Heart left ventricle (tissue), 16 donors: Measurements from ENCODE around the gene PRKG1. TPM values are rescaled to one million over a fixed set of nuclear protein-coding genes. Genes with fewer than 3 reads are reported as not detected.
"Not testable (repeated sequence)": the region's sequence is repeated elsewhere in the genome, so short reads cannot be mapped to it uniquely, and the experiment has no call there.

Experiments used
- ATAC-seq, 4 donors: fragments of 200-7000 bp; cut with Tn5 transposase; one replicate each; pipeline ENCODE4 v1.9.1; 2020 to 2022; ENCODE audit warnings: moderate library complexity in 4 of 4, mild to moderate bottlenecking in 3 of 4, moderate number of reproducible peaks in 1 of 4
- DNase-seq, 5 donors: peaks; one replicate each; pipeline ENCODE4 v3.0.0-alpha.2; 2020
- H3K27ac ChIP-seq, 12 donors: fragments of 200-600 bp; sonication (generic) in 4 of 12; one replicate each; pipeline versions ENCODE4 v1.5.0 to v1.8.0; 2016 to 2022; ENCODE audit warnings: mild to moderate bottlenecking in 2 of 12
- H3K27me3 ChIP-seq, 9 donors: fragments of 200-600 bp; sonication (generic) in 2 of 9; one replicate each; pipeline versions ENCODE4 v1.5.1 to v1.8.0; 2016 to 2022; ENCODE audit warnings: mild to moderate bottlenecking in 3 of 9
- H3K36me3 ChIP-seq, 9 donors: fragments of 200-600 bp; sonication (generic) in 2 of 9; one replicate each; pipeline versions ENCODE4 v1.5.0 to v1.8.0; 2018 to 2022; ENCODE audit warnings: mild to moderate bottlenecking in 2 of 9
- H3K4me1 ChIP-seq, 12 donors: fragments of 200-600 bp; sonication (generic) in 4 of 12; one replicate each; pipeline versions ENCODE4 v1.5.0 to v1.8.0; 2016 to 2022; ENCODE audit warnings: mild to moderate bottlenecking in 3 of 12
- H3K4me3 ChIP-seq, 12 donors: fragments of 200-600 bp; sonication (generic) in 4 of 12; one replicate each; pipeline versions ENCODE4 v1.5.0 to v1.8.0; 2017 to 2022; ENCODE audit warnings: mild to moderate bottlenecking in 9 of 12, moderate library complexity in 4 of 12
- H3K9me3 ChIP-seq, 12 donors: fragments of 200-600 bp; sonication (generic) in 4 of 12; one replicate each; pipeline versions ENCODE4 v1.5.0 to v1.8.0; 2016 to 2022; ENCODE audit warnings: mild to moderate bottlenecking in 1 of 12
- CTCF ChIP-seq, 12 donors: fragments of 200-600 bp; sonication (generic) in 4 of 12; IDR thresholded peaks; one replicate each; pipeline versions ENCODE4 v1.5.0 to v1.8.0; 2018 to 2022; ENCODE audit warnings: antibody characterized with exemption in 12 of 12, mild to moderate bottlenecking in 5 of 12
- POLR2A ChIP-seq, 2 donors: fragments of 450-650 bp; IDR thresholded peaks; one replicate each; pipeline ENCODE4 v1.6.1; 2017; ENCODE audit warnings: antibody characterized with exemption in 2 of 2, mild to moderate bottlenecking in 2 of 2, moderate library complexity in 2 of 2
- WGBS, 4 donors: extraction: QIAGEN DNeasy Blood & Tissue Kit in 2 of 4; methylation state at CpG; one replicate each; pipeline versions ENCODE4 v1.1.5 to v1.1.7; 2013 to 2018; 5-methylcytosine and 5-hydroxymethylcytosine counted together
- intact Hi-C, 10 donors: fragments of 100-400 bp; cut with DNase I; formaldehyde crosslinking; loops; one replicate each; pipeline versions ENCODE4 v1.11.1 to v1.14.2; 2022
- polyA plus RNA-seq, 2 donors: library from polyadenylated mRNA; stranded (reverse); fragments of 200-250 nt; gene quantifications; one replicate each; pipeline ENCODE4 v1.2.3, GENCODE V29; 2013
- total RNA-seq, 9 donors: library from RNA; depleted of rRNA in 2 of 9; stranded (reverse); fragments of >200 nt in 2 of 9; fragmentation: NEBNext Ultra II Directional in 3 of 9; extraction: Animal tissue kit (Norgen Biotek cat#: 25700) in 3 of 9; gene quantifications; one replicate each; pipeline versions ENCODE4 v1.1.0 to v1.2.4, GENCODE V29; 2016 to 2023
- donor health status: ischemic (EF 13 %, LVEDD 7.1; RV severe dilation, severe dysfunction).
- donor health status: healthy with polysubstance abuse.
- donor health status: DM: no; HTN: yes; CAD: no.
- donor health status: DM: no; HTN: no; CAD: no.
- donor health status: ischemic (EF 25% LVEDD 6.9; RV normal size, moderate dysfunction).
- donor health status: ischemic (EF 25% LVEDD 5.7; RV mildly dilated, moderate dysfunction).
- donor health status: healthy.
- donor health status: DM: yes; HTN: yes; CAD: no.
- donor health status: ischemic (EF 35%, LVEDD 5.7; RV mildly dilated, moderate dysfunction).
- donor health status: nonischemic (EF 11% LVEDD 7.7; RV severe dilation, severe dysfunction).
- donor health status: DM: yes; HTN: yes; CAD: no.
- donor health status: PGD.
- donor health status: ischemic (EF 29% LVEDD 5.4; RV normal size, mild dysfunction).
- donor health status: nonischemic (EF 23%, LVEDD 6.1; RV moderate dilation, normal function).

Gene PRKG1
- total and polyA plus RNA-seq, 11 donors, result 5.5 to 37.3 (median 29.3) TPM

- Histone ChIP-seq H3K36me3 (no peaks in the 10 kb centered on the region), H3K27me3 (no peaks in the 10 kb centered on the region), H3K27ac (no peak overlapping the region), H3K4me3 (no peak overlapping the region), H3K4me1 (peaks cover 0 to 10% (median 0%) of the 10 kb centered on the region in 12 donors), H3K9me3 (no peaks in the 10 kb centered on the region)
- WGBS, 4 donors, result 73 to 89% (median 84%) methylated on average over 3 of the region's 3 CpGs
- TF ChIP-seq POLR2A (IDR thresholded peaks at IDR 0.05) (no peak), CTCF (IDR thresholded peaks at IDR 0.05) (no peak)
- intact Hi-C loops, result no loop called here
- ATAC-seq (no peak), DNase-seq (no peak)
These were observed 1119.9 kb downstream of the PRKG1 start for GRCh38 chr10:52194191-52194590.

- H3K4me3 ChIP-seq, result no peak overlapping the region
- no peak overlapping the region for H3K27ac ChIP-seq
- no peaks in the 10 kb centered on the region for H3K36me3 ChIP-seq
- TF ChIP-seq CTCF (IDR thresholded peaks at IDR 0.05) (no peak), POLR2A (IDR thresholded peaks at IDR 0.05) (no peak)
- H3K4me1 ChIP-seq, result peaks cover 0 to 10% (median 0%) of the 10 kb centered on the region in 12 donors
- DNase-seq, result no peak
- ATAC-seq, result no peak
- intact Hi-C loops, result no loop called here
- H3K27me3 ChIP-seq, result no peaks in the 10 kb centered on the region
- H3K9me3 ChIP-seq, result no peaks in the 10 kb centered on the region
These were observed 1120.4 kb downstream of the PRKG1 start for GRCh38 chr10:52194716-52195115.

GRCh38 chr10:52197098-52197497 is 1122.8 kb downstream of the PRKG1 start:
- intact Hi-C loops, result no loop called here
- Histone ChIP-seq H3K27ac (no peak overlapping the region), H3K9me3 (peaks cover 0 to 5% (median 0%) of the 10 kb centered on the region in 12 donors), H3K4me3 (no peak overlapping the region), H3K27me3 (no peaks in the 10 kb centered on the region), H3K4me1 (peaks cover 0 to 10% (median 0%) of the 10 kb centered on the region in 12 donors), H3K36me3 (no peaks in the 10 kb centered on the region)
- 29 to 58% (median 36%) methylated on average over 3 of the region's 3 CpGs for WGBS, 4 donors
- TF ChIP-seq POLR2A (IDR thresholded peaks at IDR 0.05), result no peak
- TF ChIP-seq CTCF (IDR thresholded peaks at IDR 0.05), result no peak
- DNase-seq (no peak), ATAC-seq (no peak)

GRCh38 chr10:52198540-52198939 is 1124.3 kb downstream of the PRKG1 start:
- Histone ChIP-seq H3K36me3 (no peaks in the 10 kb centered on the region), H3K27me3 (no peaks in the 10 kb centered on the region), H3K4me3 (no peak overlapping the region), H3K27ac (no peak overlapping the region), H3K4me1 (peaks cover 0 to 10% (median 0%) of the 10 kb centered on the region in 12 donors), H3K9me3 (peaks cover 0 to 5% (median 0%) of the 10 kb centered on the region in 12 donors)
- ATAC-seq (no peak), DNase-seq (no peak)
- TF ChIP-seq CTCF (IDR thresholded peaks at IDR 0.05) (no peak), POLR2A (IDR thresholded peaks at IDR 0.05) (no peak)
- 57 to 60% (median 59%) methylated on average over 3 of the region's 3 CpGs for WGBS, 4 donors
- intact Hi-C loops, result no loop called here

GRCh38 chr10:52204906-52205305 is 1130.6 kb downstream of the PRKG1 start:
- H3K36me3 ChIP-seq, intact Hi-C loops, H3K9me3 ChIP-seq, ATAC-seq, H3K4me1 ChIP-seq, H3K27me3 ChIP-seq, DNase-seq, H3K4me3 ChIP-seq, H3K27ac ChIP-seq: not testable (repeated sequence)
- WGBS, 4 donors, result 87 to 90% (median 88%) methylated on average over 7 of the region's 7 CpGs
